Mesothelial cell of epicardium (in vitro differentiated cells): ENCODE results near the gene EFCAB6. TPM values are rescaled to one million over a fixed set of nuclear protein-coding genes. Genes with fewer than 3 reads are reported as not detected.

Experiments
- DNase-seq, 2 experiments: peaks; one replicate each; pipeline ENCODE4 v3.0.0; 2021; ENCODE audit warnings: low spot score in 2 of 2; ENCODE audit not compliant: unreplicated experiment in 2 of 2
- H3K27ac Mint-ChIP-seq: 2 replicates; pipeline ENCODE4 v1.8.0; 2021; ENCODE audit warnings: mixed read lengths
- H3K27me3 Mint-ChIP-seq: 2 replicates; pipeline ENCODE4 v1.8.0; 2021; ENCODE audit warnings: low read depth, mixed read lengths
- H3K36me3 Mint-ChIP-seq: 2 replicates; pipeline ENCODE4 v1.8.0; 2021; ENCODE audit warnings: mixed read lengths
- H3K4me1 Mint-ChIP-seq: 2 replicates; pipeline ENCODE4 v1.8.0; 2021; ENCODE audit warnings: mixed read lengths
- H3K4me3 Mint-ChIP-seq: 2 replicates; pipeline ENCODE4 v1.8.0; 2021; ENCODE audit warnings: mild to moderate bottlenecking, moderate library complexity, mixed read lengths
- H3K9me3 Mint-ChIP-seq: 2 replicates; pipeline ENCODE4 v1.8.0; 2021; ENCODE audit warnings: mixed read lengths
- CTCF ChIP-seq: fragments of 200-600 bp; sonication (generic); IDR thresholded peaks from one replicate; pipeline ENCODE4 v1.5.0; 2021; ENCODE audit warnings: antibody characterized with exemption; ENCODE audit not compliant: unreplicated experiment
- total RNA-seq: library from RNA; stranded (reverse); gene quantifications from 3 replicates; pipeline ENCODE4 v1.2.1, GENCODE V29; 2021

EFCAB6 gene
- total RNA-seq, 1 donor from 2014 or later, result 2.6 TPM

GRCh38 chr22:43528601-43529360 lies 283.3 kb downstream of the EFCAB6 start:
- no peak for DNase-seq
- Mint-ChIP-seq H3K36me3 (no peaks in the 10 kb centered on the region), H3K4me3 (no peak overlapping the region), H3K27ac (no peak overlapping the region), H3K9me3 (no peaks in the 10 kb centered on the region), H3K4me1 (no peaks in the 10 kb centered on the region), H3K27me3 (peaks cover 20% of the 10 kb centered on the region)
- TF ChIP-seq CTCF, result no peak

- DNase-seq, result no peak
- Mint-ChIP-seq H3K36me3 (no peaks in the 10 kb centered on the region), H3K27ac (no peak overlapping the region), H3K4me3 (no peak overlapping the region), H3K9me3 (no peaks in the 10 kb centered on the region), H3K4me1 (no peaks in the 10 kb centered on the region), H3K27me3 (peaks cover 17% of the 10 kb centered on the region)
- no peak for TF ChIP-seq CTCF
Observed at GRCh38 chr22:43526946-43527345, 285.2 kb downstream of the EFCAB6 start.

GRCh38 chr22:43526117-43526655 lies 285.9 kb downstream of the EFCAB6 start:
- H3K27ac Mint-ChIP-seq, result no peak overlapping the region
- no peak for TF ChIP-seq CTCF
- H3K27me3 Mint-ChIP-seq, result peaks cover 15% of the 10 kb centered on the region
- H3K9me3 Mint-ChIP-seq, result no peaks in the 10 kb centered on the region
- no peaks in the 10 kb centered on the region for H3K36me3 Mint-ChIP-seq
- H3K4me1 Mint-ChIP-seq, result no peaks in the 10 kb centered on the region
- no peak for DNase-seq
- no peak overlapping the region for H3K4me3 Mint-ChIP-seq

GRCh38 chr22:43521716-43522115 lies 290.4 kb downstream of the EFCAB6 start:
- peaks cover 29% of the 10 kb centered on the region for H3K27me3 Mint-ChIP-seq
- no peaks in the 10 kb centered on the region for H3K9me3 Mint-ChIP-seq
- no peak for TF ChIP-seq CTCF
- H3K36me3 Mint-ChIP-seq, result no peaks in the 10 kb centered on the region
- H3K4me3 Mint-ChIP-seq, result no peak overlapping the region
- DNase-seq, result no peak
- no peak overlapping the region for H3K27ac Mint-ChIP-seq
- no peaks in the 10 kb centered on the region for H3K4me1 Mint-ChIP-seq

GRCh38 chr22:43520632-43521039 lies 291.5 kb downstream of the EFCAB6 start:
- Mint-ChIP-seq H3K4me3 (no peak overlapping the region), H3K27me3 (peaks cover 28% of the 10 kb centered on the region), H3K9me3 (no peaks in the 10 kb centered on the region), H3K36me3 (no peaks in the 10 kb centered on the region), H3K27ac (no peak overlapping the region), H3K4me1 (no peaks in the 10 kb centered on the region)
- TF ChIP-seq CTCF, result no peak
- DNase-seq, result no peak
